Heart right ventricle (tissue), 16 donors: ENCODE measurements around the gene ZNF618. TPM values are rescaled to one million over a fixed set of nuclear protein-coding genes. Genes with fewer than 3 reads are reported as not detected.

Source experiments
- ATAC-seq, 8 donors: fragments of 200-7000 bp; cut with Tn5 transposase; one replicate each; pipeline ENCODE4 v1.9.1; 2020; ENCODE audit warnings: mild to moderate bottlenecking in 8 of 8, moderate library complexity in 8 of 8, moderate number of reproducible peaks in 1 of 8
- DNase-seq, 2 donors: peaks; one replicate each; pipeline ENCODE4 v3.0.0-alpha.2; 2020
- H3K27ac ChIP-seq, 10 donors: fragments of 200-600 bp; sonication (generic) in 2 of 10; one replicate each; pipeline versions ENCODE4 v1.5.0 to v1.8.0; 2020 to 2022; ENCODE audit warnings: mild to moderate bottlenecking in 3 of 10
- H3K27me3 ChIP-seq, 7 donors: fragments of 200-600 bp; one replicate each; pipeline ENCODE4 v1.8.0; 2021 to 2022; ENCODE audit warnings: mild to moderate bottlenecking in 2 of 7
- H3K36me3 ChIP-seq, 9 donors: fragments of 200-600 bp; sonication (generic) in 1 of 9; one replicate each; pipeline versions ENCODE4 v1.5.0 to v1.8.0; 2020 to 2022; ENCODE audit warnings: mild to moderate bottlenecking in 2 of 9
- H3K4me1 ChIP-seq, 9 donors: fragments of 200-600 bp; sonication (generic) in 1 of 9; one replicate each; pipeline versions ENCODE4 v1.5.0 to v1.8.0; 2020 to 2022; ENCODE audit warnings: mild to moderate bottlenecking in 4 of 9
- H3K4me3 ChIP-seq, 10 donors: fragments of 200-600 bp; sonication (generic) in 2 of 10; one replicate each; pipeline versions ENCODE4 v1.5.0 to v1.8.0; 2020 to 2022; ENCODE audit warnings: mild to moderate bottlenecking in 7 of 10, moderate library complexity in 2 of 10
- H3K9me3 ChIP-seq, 11 donors: fragments of 200-600 bp in 10 of 11; sonication (generic) in 2 of 11; one replicate each; pipeline versions ENCODE4 v1.5.0 to v1.8.0; 2013 to 2022; ENCODE audit warnings: mild to moderate bottlenecking in 2 of 11, control low read depth in 1 of 11, moderate library complexity in 1 of 11
- WGBS, 2 donors: extraction: QIAGEN DNeasy Blood & Tissue Kit; methylation state at CpG; one replicate each; pipeline ENCODE4 v1.1.7; 2013; ENCODE audit warnings: inconsistent platforms in 1 of 2; 5-methylcytosine and 5-hydroxymethylcytosine counted together
- intact Hi-C, 10 donors: fragments of 100-400 bp; cut with DNase I; formaldehyde crosslinking; loops; one replicate each; pipeline versions ENCODE4 v1.11.1 to v1.14.2; 2022
- polyA plus RNA-seq, 2 donors: library from polyadenylated mRNA; stranded (reverse); fragments of 200-250 nt; gene quantifications; one replicate each; pipeline ENCODE4 v1.2.3, GENCODE V29; 2013
- total RNA-seq, 10 donors: library from RNA; stranded (reverse); fragmentation: NEBNext Ultra II Directional in 3 of 10; extraction: Animal tissue kit (Norgen Biotek cat#: 25700) in 3 of 10; gene quantifications; one replicate each; pipeline versions ENCODE4 v1.2.1 to v1.2.4, GENCODE V29; 2021 to 2023
- TF ChIP-seq, protein P1 (sequence below), 9 donors: fragments of 200-600 bp; sonication (generic) in 2 of 9; IDR thresholded peaks; one replicate each; pipeline versions ENCODE4 v1.5.0 to v1.8.0; 2021 to 2022; ENCODE audit warnings: antibody characterized with exemption in 9 of 9, mild to moderate bottlenecking in 5 of 9, moderate library complexity in 1 of 9
- donor health status: Arrhythmogenic right ventricular cardiomyopathy.
- donor health status: ischemic (EF 13 %, LVEDD 7.1; RV severe dilation, severe dysfunction).
- donor health status: healthy with polysubstance abuse.
- donor health status: DM: no; HTN: yes; CAD: no.
- donor health status: DM: no; HTN: no; CAD: no.
- donor health status: ischemic (EF 25% LVEDD 6.9; RV normal size, moderate dysfunction).
- donor health status: ischemic (EF 25% LVEDD 5.7; RV mildly dilated, moderate dysfunction).
- donor health status: healthy.
- donor health status: DM: yes; HTN: yes; CAD: no.
- donor health status: Ischemic cardiomyopathy.
- donor health status: ischemic (EF 35%, LVEDD 5.7; RV mildly dilated, moderate dysfunction).
- donor health status: nonischemic (EF 11% LVEDD 7.7; RV severe dilation, severe dysfunction).
- donor health status: DM: yes; HTN: yes; CAD: no.
- donor health status: PGD.
- donor health status: ischemic (EF 29% LVEDD 5.4; RV normal size, mild dysfunction).
- donor health status: nonischemic (EF 23%, LVEDD 6.1; RV moderate dilation, normal function).

Gene ZNF618
- total and polyA plus RNA-seq, 12 donors: 0.59 to 2.5 (median 1.6) TPM

DNA sequence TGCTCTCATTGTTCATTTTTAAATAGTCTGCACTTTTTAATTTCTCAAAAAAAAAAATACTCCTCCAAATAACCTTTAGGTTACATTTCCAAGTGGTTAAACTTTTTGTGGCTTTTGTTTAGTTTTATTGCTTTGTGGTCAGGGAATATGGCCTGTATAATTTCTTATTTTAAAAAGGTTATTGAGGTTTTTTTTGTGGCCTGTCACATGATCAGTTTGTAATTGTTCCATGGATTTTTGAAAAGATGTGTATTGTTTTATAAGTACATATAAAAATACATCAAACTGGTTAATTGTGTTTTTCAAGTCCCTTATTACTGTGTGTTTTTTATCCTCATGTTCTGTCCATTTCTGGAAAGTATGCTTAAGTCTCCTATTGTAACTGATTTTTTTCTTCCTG, 64.0 kb downstream of the ZNF618 start:
- H3K27me3 ChIP-seq: no peaks in the 10 kb centered on the region
- ATAC-seq (no peak), DNase-seq (no peak)
- H3K4me1 ChIP-seq: peaks cover 0 to 12% (median 0%) of the 10 kb centered on the region in 9 donors
- H3K9me3 ChIP-seq: peaks cover 0 to 16% (median 0%) of the 10 kb centered on the region in 11 donors
- intact Hi-C loops: no loop called here
- no peaks in the 10 kb centered on the region for H3K36me3 ChIP-seq
- no peak overlapping the region for H3K4me3 ChIP-seq
- TF ChIP-seq, protein P1, sequence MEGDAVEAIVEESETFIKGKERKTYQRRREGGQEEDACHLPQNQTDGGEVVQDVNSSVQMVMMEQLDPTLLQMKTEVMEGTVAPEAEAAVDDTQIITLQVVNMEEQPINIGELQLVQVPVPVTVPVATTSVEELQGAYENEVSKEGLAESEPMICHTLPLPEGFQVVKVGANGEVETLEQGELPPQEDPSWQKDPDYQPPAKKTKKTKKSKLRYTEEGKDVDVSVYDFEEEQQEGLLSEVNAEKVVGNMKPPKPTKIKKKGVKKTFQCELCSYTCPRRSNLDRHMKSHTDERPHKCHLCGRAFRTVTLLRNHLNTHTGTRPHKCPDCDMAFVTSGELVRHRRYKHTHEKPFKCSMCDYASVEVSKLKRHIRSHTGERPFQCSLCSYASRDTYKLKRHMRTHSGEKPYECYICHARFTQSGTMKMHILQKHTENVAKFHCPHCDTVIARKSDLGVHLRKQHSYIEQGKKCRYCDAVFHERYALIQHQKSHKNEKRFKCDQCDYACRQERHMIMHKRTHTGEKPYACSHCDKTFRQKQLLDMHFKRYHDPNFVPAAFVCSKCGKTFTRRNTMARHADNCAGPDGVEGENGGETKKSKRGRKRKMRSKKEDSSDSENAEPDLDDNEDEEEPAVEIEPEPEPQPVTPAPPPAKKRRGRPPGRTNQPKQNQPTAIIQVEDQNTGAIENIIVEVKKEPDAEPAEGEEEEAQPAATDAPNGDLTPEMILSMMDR (IDR thresholded peaks at IDR 0.05): no peak
- H3K27ac ChIP-seq: no peak overlapping the region

GRCh38 chr9:113941056-113941455, 64.9 kb downstream of the ZNF618 start:
- no peak for DNase-seq
- H3K4me1 ChIP-seq: peaks cover 0 to 12% (median 0%) of the 10 kb centered on the region in 9 donors
- H3K4me3 ChIP-seq: no peak overlapping the region
- H3K27ac ChIP-seq: no peak overlapping the region
- H3K36me3 ChIP-seq: no peaks in the 10 kb centered on the region
- ATAC-seq: no peak
- H3K9me3 ChIP-seq: peaks cover 0 to 16% (median 0%) of the 10 kb centered on the region in 11 donors
- H3K27me3 ChIP-seq: no peaks in the 10 kb centered on the region
- TF ChIP-seq, protein P1 (IDR thresholded peaks at IDR 0.05): no peak
- intact Hi-C loops: no loop called here

GRCh38 chr9:113941526-113941925, 65.4 kb downstream of the ZNF618 start:
- TF ChIP-seq, protein P1 (IDR thresholded peaks at IDR 0.05): no peak
- no peaks in the 10 kb centered on the region for H3K27me3 ChIP-seq
- intact Hi-C loops: no loop called here
- peaks cover 0 to 12% (median 0%) of the 10 kb centered on the region in 9 donors for H3K4me1 ChIP-seq
- no peak for ATAC-seq
- 70 to 75% methylated on average over 2 of the region's 2 CpGs for WGBS, 2 donors
- H3K9me3 ChIP-seq: peaks cover 0 to 16% (median 0%) of the 10 kb centered on the region in 11 donors
- H3K4me3 ChIP-seq: no peak overlapping the region
- DNase-seq: no peak
- no peak overlapping the region for H3K27ac ChIP-seq
- no peaks in the 10 kb centered on the region for H3K36me3 ChIP-seq

- WGBS, 2 donors: 86 to 88% methylated on average over 13 of the region's 13 CpGs
- Histone ChIP-seq H3K27me3 (no peaks in the 10 kb centered on the region), H3K4me1 (peaks cover 0 to 12% (median 0%) of the 10 kb centered on the region in 9 donors), H3K27ac (no peak overlapping the region), H3K4me3 (no peak overlapping the region), H3K36me3 (no peaks in the 10 kb centered on the region), H3K9me3 (peaks cover 0 to 16% (median 0%) of the 10 kb centered on the region in 11 donors)
- peak in 2 of 8 donors; percentile 45 to 46 for ATAC-seq
- DNase-seq: no peak
- intact Hi-C loops: no loop called here
- TF ChIP-seq, protein P1 (IDR thresholded peaks at IDR 0.05): no peak
Observed at GRCh38 chr9:113943112-113944009, 67.3 kb downstream of the ZNF618 start.
